Ishikawa (cell line): ENCODE results near the gene UGGT2.

Experiments used
- CEBPB ChIP-seq: IDR thresholded peaks from 2 replicates; pipeline ENCODE4 v1.6.1; 2012
- CREB1 ChIP-seq: IDR thresholded peaks from 2 replicates; pipeline ENCODE4 v1.6.1; 2012; ENCODE audit warnings: low read depth
- EGR1 ChIP-seq: IDR thresholded peaks from 2 replicates; pipeline ENCODE4 v1.6.1; 2012
- EP300 ChIP-seq: IDR thresholded peaks from 2 replicates; pipeline ENCODE4 v1.6.1; 2012; ENCODE audit warnings: borderline replicate concordance
- FOXM1 ChIP-seq: IDR thresholded peaks from 2 replicates; pipeline ENCODE4 v1.6.1; 2012; ENCODE audit warnings: low read depth, borderline replicate concordance
- RAD21 ChIP-seq: IDR thresholded peaks from 2 replicates; pipeline ENCODE4 v1.6.1; 2012; ENCODE audit warnings: low read depth
- REST ChIP-seq: IDR thresholded peaks from 2 replicates; pipeline ENCODE4 v1.6.1; 2012; ENCODE audit warnings: low read depth, mild to moderate bottlenecking
- TAF1 ChIP-seq: IDR thresholded peaks from 2 replicates; pipeline ENCODE4 v1.6.1; 2012; ENCODE audit warnings: low read depth, mild to moderate bottlenecking
- TCF12 ChIP-seq: IDR thresholded peaks from 2 replicates; pipeline ENCODE4 v1.6.1; 2012; ENCODE audit warnings: low read depth
- YY1 ChIP-seq: IDR thresholded peaks from 2 replicates; pipeline ENCODE4 v1.6.1; 2012; ENCODE audit warnings: low read depth
- ZBTB7A ChIP-seq: IDR thresholded peaks from 2 replicates; pipeline ENCODE4 v1.6.1; 2012; ENCODE audit warnings: low read depth
- TF ChIP-seq, protein P1 (sequence below): IDR thresholded peaks from 2 replicates; pipeline ENCODE4 v1.6.1; 2012
- TF ChIP-seq, protein P2 (sequence below): IDR thresholded peaks from 2 replicates; pipeline ENCODE4 v1.6.1; 2012

DNA sequence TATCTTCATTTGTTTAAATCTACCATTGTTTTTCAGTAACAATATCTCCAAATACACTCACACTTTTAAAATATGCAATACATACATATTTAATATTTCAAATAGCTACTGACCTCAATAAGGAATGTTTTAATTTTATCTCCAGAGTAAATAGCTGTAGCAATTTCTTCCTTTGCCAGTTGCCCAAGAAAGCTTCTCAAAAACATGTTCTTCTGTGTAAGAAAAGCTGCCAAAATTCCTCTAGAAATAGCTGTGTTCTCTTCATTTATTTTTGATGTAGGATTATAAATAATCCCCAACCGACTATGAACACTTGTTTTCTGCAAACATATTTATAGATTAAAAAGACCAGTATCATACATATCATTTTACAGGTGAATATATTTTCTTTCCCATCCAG, 150.5 kb downstream of the UGGT2 start:
- TF ChIP-seq, protein P1, sequence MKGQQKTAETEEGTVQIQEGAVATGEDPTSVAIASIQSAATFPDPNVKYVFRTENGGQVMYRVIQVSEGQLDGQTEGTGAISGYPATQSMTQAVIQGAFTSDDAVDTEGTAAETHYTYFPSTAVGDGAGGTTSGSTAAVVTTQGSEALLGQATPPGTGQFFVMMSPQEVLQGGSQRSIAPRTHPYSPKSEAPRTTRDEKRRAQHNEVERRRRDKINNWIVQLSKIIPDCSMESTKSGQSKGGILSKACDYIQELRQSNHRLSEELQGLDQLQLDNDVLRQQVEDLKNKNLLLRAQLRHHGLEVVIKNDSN: no peak
- no peak for TF ChIP-seq YY1
- no peak for TF ChIP-seq RAD21
- TF ChIP-seq TCF12: no peak
- TF ChIP-seq CREB1: no peak
- no peak for TF ChIP-seq EGR1
- TF ChIP-seq, protein P2, sequence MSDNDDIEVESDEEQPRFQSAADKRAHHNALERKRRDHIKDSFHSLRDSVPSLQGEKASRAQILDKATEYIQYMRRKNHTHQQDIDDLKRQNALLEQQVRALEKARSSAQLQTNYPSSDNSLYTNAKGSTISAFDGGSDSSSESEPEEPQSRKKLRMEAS: no peak
- TF ChIP-seq ZBTB7A: no peak
- no peak for TF ChIP-seq EP300
- TF ChIP-seq CEBPB: no peak
- TF ChIP-seq TAF1: no peak
- TF ChIP-seq FOXM1: no peak
- TF ChIP-seq REST: no peak
